ENCODE data around the gene ANKRD17. TPM values are rescaled to one million over a fixed set of nuclear protein-coding genes. Genes with fewer than 3 reads are reported as not detected.

ANKRD17 gene
- total and polyA plus RNA-seq, 2 donors (not counting 3 experiments of a cell fraction or from before 2014, with no cell fraction given) = 33.3 to 64.4 TPM

GRCh38 chr4:73045879-73046278 is 212.7 kb downstream of the ANKRD17 start:
- Histone ChIP-seq H3K9me3 (replicated peaks; ENCODE audit: control insufficient read depth, insufficient read depth, low read length) (no peaks in the 10 kb centered on the region), H3K4me2 (ENCODE audit: insufficient read depth, low read length) (no peak overlapping the region), H3K36me3 (ENCODE audit: control insufficient read depth in 2 of 2, extremely low read depth in 1 of 2, insufficient read depth in 2 of 2, low read length in 2 of 2) (no peaks in the 10 kb centered on the region), H3K4me1 (ENCODE audit: control insufficient read depth, extremely low read depth, insufficient read depth, low read length) (no peaks in the 10 kb centered on the region), H3K9me1 (replicated peaks; ENCODE audit: control insufficient read depth, extremely low read depth, insufficient read depth, low read length) (no peaks in the 10 kb centered on the region), H3K27ac (ENCODE audit: insufficient read depth, low read depth, low read length) (no peak overlapping the region), H3K4me3 (replicated peaks in 1 of 3; ENCODE audit: insufficient read depth in 1 of 3, low read depth in 1 of 3, low read length in 3 of 3) (no peak overlapping the region), H3K79me2 (ENCODE audit: control insufficient read depth, insufficient read depth, low read length) (no peaks in the 10 kb centered on the region), H3K9ac (replicated peaks; ENCODE audit: extremely low read depth, insufficient read depth, low read length) (no peak overlapping the region), H3K27me3 (ENCODE audit: control insufficient read depth in 2 of 2, insufficient read depth in 2 of 2, low read length in 2 of 2) (no peaks in the 10 kb centered on the region), H2AFZ (ENCODE audit: low read depth, low read length) (no peak overlapping the region), H4K20me1 (replicated peaks; ENCODE audit: control insufficient read depth, extremely low read depth, insufficient read depth, low read length) (no peaks in the 10 kb centered on the region)
- no TSS peak for BruUV-seq (replicated peaks)
- no peak for DNase-seq (ENCODE audit: low read depth, low spot score)
- ChIA-PET CTCF (no interaction called here), POLR2A (no interaction called here)
- dilution Hi-C loops (cut with MboI; ENCODE audit: extremely low pct_ligation_motif_present, low sequenced_read_pairs) (no loop called here), intact Hi-C loops (cut with micrococcal nuclease) (no loop called here)
- TF ChIP-seq POLR2AphosphoS5 (IDR thresholded peaks at IDR 0.05; ENCODE audit: insufficient read depth, low read depth, low read length) = no peak
- TF ChIP-seq GATA2 (IDR thresholded peaks at IDR 0.05; ENCODE audit: insufficient read depth, insufficient read length, low read depth, low read length) = no peak
- TF ChIP-seq MYC (IDR thresholded peaks at IDR 0.05; ENCODE audit: low read depth, low read length) = no peak
- no peak for TF ChIP-seq MAX (IDR thresholded peaks at IDR 0.05; ENCODE audit: insufficient read depth, insufficient read length)
- no peak for TF ChIP-seq EZH2 (IDR thresholded peaks at IDR 0.05; ENCODE audit: borderline replicate concordance, low read depth, low read length, severe bottlenecking)
- TF ChIP-seq FOS (IDR thresholded peaks at IDR 0.05; ENCODE audit: borderline replicate concordance, insufficient read depth, low read length) = no peak
- no peak for TF ChIP-seq JUN (IDR thresholded peaks at IDR 0.05; ENCODE audit: borderline replicate concordance, insufficient read depth, insufficient read length, low read depth)
- no peak for TF ChIP-seq CTCF (IDR thresholded peaks at IDR 0.05; ENCODE audit: extremely low read depth in 1 of 2, insufficient read depth in 1 of 2, low read depth in 1 of 2, low read length in 2 of 2)
- no peak for FAIRE-seq
